Gastrocnemius medialis (tissue), 4 donors: Measurements from ENCODE around the gene CDKAL1.

Source experiments
- CTCF ChIP-seq, 5 experiments: fragments of 450-650 bp in 3 of 5; fragments of 200-600 bp in 2 of 5; sonication (generic) in 2 of 5; IDR thresholded peaks in 4 of 5; conservative IDR thresholded peaks in 1 of 5; 1 replicate in 4 of 5; 2 replicates in 1 of 5; pipeline ENCODE4 v1.5.1; 2016 to 2019; ENCODE audit warnings: antibody characterized with exemption in 5 of 5, mild to moderate bottlenecking in 3 of 5, moderate library complexity in 3 of 5
- POLR2A ChIP-seq, 2 donors: fragments of 450-650 bp; IDR thresholded peaks; one replicate each; pipeline ENCODE4 v1.6.1; 2017; ENCODE audit warnings: antibody characterized with exemption in 2 of 2, mild to moderate bottlenecking in 2 of 2, moderate library complexity in 2 of 2

GRCh38 chr6:20948556-20948955 lies 414.3 kb downstream of the CDKAL1 start:
- TF ChIP-seq CTCF (IDR thresholded peaks at IDR 0.05 in 4 of 5, conservative IDR thresholded peaks at IDR 0.05 in 1 of 5), result no peak
- no peak for TF ChIP-seq POLR2A (IDR thresholded peaks at IDR 0.05)
